GM12878 (cell line): ENCODE data around the gene RAMP1.

Experiments
- CTCF ChIP-seq, 3 experiments: IDR thresholded peaks in 2 of 3; conservative IDR thresholded peaks in 1 of 3; 2 replicates each; pipeline ENCODE4 v1.5.1; 2011; ENCODE audit warnings: low read depth in 3 of 3, low read length in 3 of 3, mild to moderate bottlenecking in 3 of 3, control low read depth in 2 of 3, moderate library complexity in 2 of 3, inconsistent platforms in 1 of 3, mixed read lengths in 1 of 3; ENCODE audit not compliant: control insufficient read depth in 2 of 3, insufficient read depth in 1 of 3; ENCODE audit errors: extremely low read depth in 1 of 3
- RAD21 ChIP-seq: IDR thresholded peaks from 2 replicates; pipeline ENCODE4 v1.6.1; 2011; ENCODE audit warnings: mild to moderate bottlenecking, low read depth, low read length, moderate library complexity; ENCODE audit not compliant: insufficient read depth

GRCh38 chr2:237904831-237905599, 45.6 kb downstream of the RAMP1 start:
- TF ChIP-seq CTCF (IDR thresholded peaks at IDR 0.05 in 2 of 3, conservative IDR thresholded peaks at IDR 0.05 in 1 of 3; ENCODE audit: control insufficient read depth in 2 of 3, extremely low read depth in 1 of 3, insufficient read depth in 1 of 3, low read depth in 3 of 3, low read length in 3 of 3) (no peak), RAD21 (no peak)
